ENCODE measurements around the gene NTMT1.

GRCh38 chr9:129674229-129674628, 48.3 kb downstream of the NTMT1 start:
- TF ChIP-seq ZNF274 (IDR thresholded peaks at IDR 0.05; ENCODE audit: low read depth, low read length) (no peak), YY1 (IDR thresholded peaks at IDR 0.05; ENCODE audit: insufficient read depth, insufficient read length) (no peak), SUZ12 (IDR thresholded peaks at IDR 0.05; ENCODE audit: extremely low read depth, insufficient read depth, insufficient read length) (no peak)
